ENCODE measurements around the gene DZIP1L.

DNA sequence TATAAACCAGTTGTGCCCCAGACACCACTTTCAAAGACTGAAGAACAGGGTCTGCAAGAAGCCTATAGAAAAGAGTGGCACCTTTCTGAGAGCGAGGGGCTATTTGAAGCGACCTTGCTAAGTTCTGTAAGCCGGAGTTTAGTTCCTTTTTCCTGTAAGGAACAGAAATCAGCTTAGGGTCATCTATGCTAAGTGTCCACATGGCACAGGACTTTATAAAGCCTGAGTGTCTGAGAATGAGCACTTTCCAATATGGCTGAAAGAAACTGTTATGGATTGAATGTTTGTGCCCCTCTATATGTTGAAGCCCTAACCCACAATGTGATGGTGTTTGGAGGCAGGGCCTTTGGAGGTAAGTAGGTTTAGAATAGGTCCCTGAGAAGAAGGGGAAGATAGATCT lies 20.8 kb upstream of the DZIP1L start:
- TF ChIP-seq, protein P1, sequence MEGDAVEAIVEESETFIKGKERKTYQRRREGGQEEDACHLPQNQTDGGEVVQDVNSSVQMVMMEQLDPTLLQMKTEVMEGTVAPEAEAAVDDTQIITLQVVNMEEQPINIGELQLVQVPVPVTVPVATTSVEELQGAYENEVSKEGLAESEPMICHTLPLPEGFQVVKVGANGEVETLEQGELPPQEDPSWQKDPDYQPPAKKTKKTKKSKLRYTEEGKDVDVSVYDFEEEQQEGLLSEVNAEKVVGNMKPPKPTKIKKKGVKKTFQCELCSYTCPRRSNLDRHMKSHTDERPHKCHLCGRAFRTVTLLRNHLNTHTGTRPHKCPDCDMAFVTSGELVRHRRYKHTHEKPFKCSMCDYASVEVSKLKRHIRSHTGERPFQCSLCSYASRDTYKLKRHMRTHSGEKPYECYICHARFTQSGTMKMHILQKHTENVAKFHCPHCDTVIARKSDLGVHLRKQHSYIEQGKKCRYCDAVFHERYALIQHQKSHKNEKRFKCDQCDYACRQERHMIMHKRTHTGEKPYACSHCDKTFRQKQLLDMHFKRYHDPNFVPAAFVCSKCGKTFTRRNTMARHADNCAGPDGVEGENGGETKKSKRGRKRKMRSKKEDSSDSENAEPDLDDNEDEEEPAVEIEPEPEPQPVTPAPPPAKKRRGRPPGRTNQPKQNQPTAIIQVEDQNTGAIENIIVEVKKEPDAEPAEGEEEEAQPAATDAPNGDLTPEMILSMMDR (IDR thresholded peaks at IDR 0.05), result no peak
- TF ChIP-seq POLR2A (IDR thresholded peaks at IDR 0.05), result no peak
